Epithelial cell of prostate (primary cell): ENCODE data around the gene MARF1.
A peak's percentile ranks its signal among the peaks of the same experiment; 100 is the strongest.
"Not testable (repeated sequence)": the region's sequence is repeated elsewhere in the genome, so short reads cannot be mapped to it uniquely, and the experiment has no call there.

Source experiments
- DNase-seq: peaks from one replicate; pipeline ENCODE4 v3.0.0-alpha.2; 2011; ENCODE audit warnings: low read depth, low spot score
- H3K27ac ChIP-seq: fragments of 450-650 bp; 2 replicates; pipeline ENCODE4 v1.5.1; 2017; ENCODE audit warnings: mild to moderate bottlenecking

The MARF1 gene

GRCh38 chr16:15636392-15636873 is 6.5 kb downstream of the MARF1 start:
- H3K27ac ChIP-seq: no peak overlapping the region

GRCh38 chr16:15635926-15636325 is 7.0 kb downstream of the MARF1 start:
- no peak overlapping the region for H3K27ac ChIP-seq
- DNase-seq: no peak

More at GRCh38 chr16:15636392-15636873, 6.5 kb downstream of the MARF1 start:
- no peak for DNase-seq

GRCh38 chr16:15631730-15632409 is 11.1 kb downstream of the MARF1 start:
- DNase-seq: no peak
- H3K27ac ChIP-seq: no peak overlapping the region

GRCh38 chr16:15621889-15622288 is 21.1 kb downstream of the MARF1 start:
- no peak overlapping the region for H3K27ac ChIP-seq
- no peak for DNase-seq

- no peak overlapping the region for H3K27ac ChIP-seq
- DNase-seq: no peak
These were observed 21.5 kb downstream of the MARF1 start for GRCh38 chr16:15621456-15621855.

GRCh38 chr16:15620611-15621195 is 22.3 kb downstream of the MARF1 start:
- no peak for DNase-seq
- no peak overlapping the region for H3K27ac ChIP-seq

- no peak overlapping the region for H3K27ac ChIP-seq
- DNase-seq: no peak
These were observed 24.6 kb downstream of the MARF1 start for GRCh38 chr16:15618392-15618791.

GRCh38 chr16:15617901-15618300 is 25.1 kb downstream of the MARF1 start:
- H3K27ac ChIP-seq: no peak overlapping the region
- no peak for DNase-seq

- no peak for DNase-seq
- no peak overlapping the region for H3K27ac ChIP-seq
These were observed 26.3 kb downstream of the MARF1 start for GRCh38 chr16:15616475-15617165.

- no peak for DNase-seq
- H3K27ac ChIP-seq: no peak overlapping the region
These were observed 26.9 kb downstream of the MARF1 start for GRCh38 chr16:15616012-15616411.

- DNase-seq: no peak
- H3K27ac ChIP-seq: peak overlapping the region; percentile 86
These were observed 29.3 kb downstream of the MARF1 start for GRCh38 chr16:15613676-15614075.

GRCh38 chr16:15611610-15612009 is 31.3 kb downstream of the MARF1 start:
- no peak for DNase-seq
- H3K27ac ChIP-seq: no peak overlapping the region

GRCh38 chr16:15610369-15610871 is 32.5 kb downstream of the MARF1 start:
- H3K27ac ChIP-seq: no peak overlapping the region
- DNase-seq: no peak

GRCh38 chr16:15609286-15609649 is 33.7 kb downstream of the MARF1 start:
- H3K27ac ChIP-seq: no peak overlapping the region
- DNase-seq: no peak

- DNase-seq: no peak
- H3K27ac ChIP-seq: peak overlapping the region; percentile 39
These were observed 34.3 kb downstream of the MARF1 start for GRCh38 chr16:15608398-15609285.

GRCh38 chr16:15607700-15608396 is 35.1 kb downstream of the MARF1 start:
- H3K27ac ChIP-seq: peak overlapping the region; percentile 39
- DNase-seq: no peak

- peak overlapping the region; percentile 39 for H3K27ac ChIP-seq
- not testable (repeated sequence) for DNase-seq
These were observed 35.7 kb downstream of the MARF1 start for GRCh38 chr16:15607221-15607699.

GRCh38 chr16:15606518-15607220 is 36.3 kb downstream of the MARF1 start:
- H3K27ac ChIP-seq: peak overlapping the region; percentile 27

More at GRCh38 chr16:15606518-15607220, 36.3 kb downstream of the MARF1 start:
- no peak for DNase-seq
